ENCODE results near the gene ANXA8.
"Not testable (repeated sequence)": the region's sequence is repeated elsewhere in the genome, so short reads cannot be mapped to it uniquely, and the experiment has no call there.

ANXA8 gene

GRCh38 chr10:47483923-47484322 is at the start of gene ANXA8:
TSS of gene ANXA8 (minus strand) at chr10:47484115. CDS start at chr10:47483933, 182 bp downstream.
- DNase-seq = not testable (repeated sequence)

DNA sequence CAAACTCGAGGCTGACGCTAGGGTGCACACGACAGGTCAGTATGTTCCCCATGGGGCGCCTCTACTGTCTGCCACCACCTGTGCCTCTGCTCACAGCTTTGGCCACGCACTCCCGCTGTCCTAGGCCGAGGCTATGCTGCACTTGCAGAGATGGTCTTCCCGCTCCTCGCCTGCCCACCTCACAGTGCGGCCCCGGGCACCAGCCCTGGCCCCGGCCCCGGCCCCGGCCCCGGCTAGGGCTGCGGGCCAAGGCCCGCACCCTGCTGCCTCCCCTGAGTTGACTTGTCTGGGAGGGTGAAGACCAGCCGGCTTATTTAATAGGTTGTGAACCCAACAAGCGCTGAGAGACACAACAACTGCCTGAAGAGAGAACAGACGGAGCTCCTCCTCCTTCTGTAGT is 39.6 kb upstream of the ANXA8 start, which contains the start of gene AGAP9:
AGAP9 (minus strand) TSS at position 164 of the 400 bp plus-strand sequence; CDS start at position 52, 112 bp downstream.
- not testable (repeated sequence) for DNase-seq

DNA sequence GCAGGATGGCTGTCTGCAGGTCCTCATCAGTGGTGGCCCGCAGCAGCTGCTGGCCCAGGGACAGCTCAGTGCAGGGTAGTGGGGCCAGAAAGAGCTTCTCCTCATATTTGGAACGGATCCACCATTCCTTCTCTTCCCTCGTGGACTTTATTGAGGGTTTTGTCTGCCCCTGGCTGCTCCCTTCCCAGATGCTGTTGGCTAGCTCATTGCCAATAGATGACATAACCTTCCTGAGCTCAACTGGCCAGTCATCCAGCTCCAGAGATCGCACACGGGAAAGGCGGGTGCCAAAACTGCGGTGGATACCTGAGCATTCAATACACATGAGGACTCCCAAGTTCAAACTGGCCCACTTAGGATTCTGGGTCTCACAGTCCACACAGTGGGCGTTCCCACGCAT is 18.4 kb upstream of the ANXA8 start:
- DNase-seq = not testable (repeated sequence)

DNA sequence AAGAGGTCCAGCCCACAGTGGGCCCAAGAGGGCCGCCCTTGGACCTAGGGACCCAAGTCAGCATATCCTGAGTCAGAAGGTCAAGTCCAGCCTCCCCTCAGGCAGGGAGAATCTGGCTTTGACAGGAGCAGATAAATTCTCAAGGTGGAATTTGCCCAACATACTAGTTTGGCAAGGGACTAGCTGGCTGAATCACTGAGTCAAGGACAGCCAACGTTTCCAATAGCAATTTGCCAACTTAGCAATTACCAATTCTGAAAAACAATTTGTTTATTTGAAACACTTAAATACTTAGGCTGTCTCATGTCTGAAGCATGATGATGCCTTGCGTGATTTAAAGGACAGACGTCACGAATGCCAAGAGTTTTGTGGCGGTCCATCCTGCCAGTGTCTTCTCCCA is 10.3 kb upstream of the ANXA8 start:
- DNase-seq = not testable (repeated sequence)

- DNase-seq = not testable (repeated sequence)
These were observed 7.7 kb upstream of the ANXA8 start, which contains the start of gene FAM25G for GRCh38 chr10:47491600-47491999. TSS of gene FAM25G (minus strand) at chr10:47491700. CDS start at chr10:47491674, 26 bp downstream.

DNA sequence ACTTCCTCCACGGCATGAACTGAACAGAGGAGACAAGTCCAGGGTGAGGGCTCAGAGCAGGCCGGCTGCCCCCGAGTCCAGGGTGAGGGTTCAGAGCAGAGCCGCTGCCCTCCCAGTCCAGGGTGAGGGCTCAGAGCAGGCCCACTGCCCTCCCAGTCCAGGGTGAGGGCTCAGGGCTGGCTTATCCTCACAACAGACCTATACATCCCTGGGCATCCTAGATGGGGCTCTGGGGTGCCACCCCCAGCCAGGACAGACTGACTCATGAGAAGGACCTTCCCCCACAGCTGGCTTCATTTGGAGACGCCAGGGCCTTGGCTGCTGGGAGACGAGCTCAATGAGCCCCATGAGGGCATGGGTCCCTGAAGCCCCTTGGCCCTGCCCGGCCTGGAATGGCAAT is 5.7 kb upstream of the ANXA8 start:
- not testable (repeated sequence) for DNase-seq

- DNase-seq = not testable (repeated sequence)
These were observed 2.0 kb upstream of the ANXA8 start for GRCh38 chr10:47485943-47486342.

GRCh38 chr10:47484786-47485185 is 871 bp upstream of the ANXA8 start:
- not testable (repeated sequence) for DNase-seq

DNA sequence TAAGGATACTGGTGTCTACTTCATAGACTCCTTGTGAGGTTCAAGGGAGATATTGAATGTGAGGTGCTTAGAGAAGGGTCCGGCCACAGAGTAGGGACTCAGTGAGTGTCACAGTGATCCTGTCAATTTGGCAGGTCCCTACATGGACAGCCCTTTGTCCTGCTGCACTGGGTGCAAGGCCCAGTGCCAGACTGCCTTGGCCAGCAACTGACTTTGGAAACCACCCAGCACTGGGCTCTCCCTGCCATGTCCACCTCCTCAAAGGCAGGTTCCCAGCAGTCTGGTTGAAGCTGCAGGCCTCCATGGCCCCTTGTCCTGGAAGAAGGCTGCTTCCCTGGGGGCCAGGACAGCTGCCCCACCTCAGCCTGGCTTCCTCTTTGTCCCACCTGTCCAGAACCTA is 1.5 kb downstream of the ANXA8 start:
- not testable (repeated sequence) for DNase-seq

- DNase-seq = not testable (repeated sequence)
These were observed 2.1 kb downstream of the ANXA8 start for GRCh38 chr10:47481768-47482181.

GRCh38 chr10:47481182-47481766 is 2.6 kb downstream of the ANXA8 start:
- DNase-seq = not testable (repeated sequence)

DNA sequence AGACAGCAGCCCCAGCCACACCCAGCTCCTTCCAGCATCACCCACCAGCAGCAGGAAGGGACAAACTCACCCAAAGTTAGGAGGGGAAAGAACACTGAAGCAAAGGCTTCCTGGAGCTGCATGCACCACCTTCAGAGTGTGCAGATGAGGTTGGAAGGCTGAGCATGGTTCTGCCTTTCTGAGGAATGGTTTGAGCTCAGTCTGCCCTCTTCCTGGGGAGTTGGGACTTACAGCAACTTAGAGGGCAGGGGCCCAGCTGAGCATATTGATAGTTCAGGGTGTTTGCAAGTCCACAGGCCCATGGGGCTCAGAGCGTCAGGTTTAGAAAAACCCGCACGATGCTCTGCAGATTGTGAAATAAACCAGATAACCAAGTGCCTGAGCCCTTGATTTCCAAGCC is 3.8 kb downstream of the ANXA8 start:
- DNase-seq = not testable (repeated sequence)

DNA sequence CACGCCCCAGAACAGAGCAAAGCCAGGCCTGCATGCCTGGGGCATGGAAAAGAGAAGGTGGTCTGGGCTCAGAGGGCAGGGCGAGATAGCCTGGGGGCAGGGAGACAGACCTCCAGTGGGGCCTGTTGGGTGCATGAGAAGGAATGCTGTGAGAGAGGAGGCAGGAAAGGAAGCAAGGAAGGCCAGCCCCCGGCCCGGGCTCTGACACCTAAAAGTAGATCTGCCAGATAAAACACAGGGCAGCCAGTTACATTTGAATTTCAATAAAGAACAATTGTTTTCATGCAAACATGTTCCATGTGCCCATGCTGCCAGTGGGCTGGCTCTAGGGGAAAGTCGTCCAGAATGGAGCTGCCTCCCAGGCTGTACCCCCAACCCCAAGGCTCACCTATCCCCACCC is 5.8 kb downstream of the ANXA8 start:
- not testable (repeated sequence) for DNase-seq

DNA sequence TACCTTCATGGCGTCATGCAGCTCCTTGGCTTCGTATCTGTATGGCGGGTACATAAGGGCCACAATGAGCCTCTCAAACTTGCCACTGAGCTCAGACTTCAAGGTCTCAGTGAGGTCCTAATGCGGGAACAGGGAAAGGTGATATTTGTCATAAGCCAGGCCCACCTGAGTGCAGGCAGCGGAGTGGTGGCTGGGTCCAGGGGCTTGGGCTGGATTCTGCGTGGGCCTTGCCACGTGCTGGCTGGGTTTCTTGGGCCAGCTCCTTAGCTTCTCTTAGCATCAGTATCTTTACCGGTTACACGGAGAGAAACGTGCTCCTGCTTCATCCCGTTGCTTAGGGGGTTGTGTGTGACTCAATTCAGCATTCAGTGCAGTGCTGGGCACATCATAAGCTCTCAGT is 6.8 kb downstream of the ANXA8 start:
- not testable (repeated sequence) for DNase-seq

GRCh38 chr10:47475101-47475500 is 8.8 kb downstream of the ANXA8 start:
- not testable (repeated sequence) for DNase-seq

DNA sequence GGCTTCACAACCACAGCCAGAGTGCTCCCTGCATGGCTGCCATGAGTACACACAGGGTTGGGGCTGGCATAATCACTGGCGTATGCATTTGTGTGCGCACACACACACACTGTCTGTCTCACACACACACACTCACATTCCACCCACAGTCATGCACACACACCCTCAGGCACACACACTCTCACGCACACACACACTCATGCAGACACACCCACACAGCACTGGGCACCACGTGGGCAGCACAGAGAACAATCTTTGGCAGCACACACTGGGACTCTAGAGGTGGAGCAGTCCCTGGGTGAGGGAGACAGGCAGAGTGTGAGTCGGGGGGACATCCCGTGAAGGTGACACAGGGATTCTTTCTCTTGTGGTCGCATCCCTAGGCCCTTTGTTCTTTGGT is 10.4 kb downstream of the ANXA8 start:
- not testable (repeated sequence) for DNase-seq

- DNase-seq = not testable (repeated sequence)
These were observed 11.3 kb downstream of the ANXA8 start for GRCh38 chr10:47472647-47473046.

- not testable (repeated sequence) for DNase-seq
These were observed 11.8 kb downstream of the ANXA8 start for GRCh38 chr10:47472072-47472471.

GRCh38 chr10:47468731-47469528 is 15.0 kb downstream of the ANXA8 start:
- not testable (repeated sequence) for DNase-seq

DNA sequence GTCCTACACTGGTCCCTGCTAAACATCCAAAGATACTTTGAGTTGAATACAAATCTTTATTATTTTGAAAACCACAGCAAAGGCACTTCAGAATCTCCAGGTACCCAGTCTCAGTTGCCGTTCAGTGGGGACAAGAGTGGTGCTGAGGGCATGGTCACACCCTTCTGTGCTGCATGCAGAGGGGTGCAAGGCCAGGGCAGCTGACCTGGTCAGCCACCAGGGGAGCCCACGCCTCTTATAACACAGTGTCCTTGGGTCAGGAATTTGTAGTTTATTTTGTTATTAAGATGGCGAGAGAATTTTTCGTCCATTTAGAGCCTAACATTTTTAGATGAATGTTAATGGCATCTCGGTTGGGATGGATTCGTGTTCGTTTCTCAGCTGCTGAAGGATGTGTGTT is 16.0 kb downstream of the ANXA8 start:
- not testable (repeated sequence) for DNase-seq

DNA sequence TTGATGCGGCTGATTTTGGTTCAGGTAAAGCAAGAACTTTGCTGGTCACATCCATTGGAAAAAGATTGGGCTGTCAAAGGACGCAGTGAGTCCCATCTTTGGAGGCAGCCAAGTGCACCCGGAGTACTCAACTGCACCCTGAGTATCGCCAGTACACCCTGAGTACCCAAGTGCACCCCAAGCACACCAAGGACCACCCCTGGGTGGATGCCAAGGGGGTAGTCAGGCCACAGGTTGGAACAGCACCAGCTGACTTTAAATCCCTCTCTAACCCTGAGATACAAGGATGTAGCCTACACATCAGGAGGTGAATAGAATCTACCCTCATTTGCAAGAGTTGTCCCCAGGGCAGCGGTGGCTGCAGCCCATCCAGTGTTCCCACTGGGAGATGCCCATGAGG is 16.5 kb downstream of the ANXA8 start:
- DNase-seq = not testable (repeated sequence)

GRCh38 chr10:47465216-47465917 is 18.5 kb downstream of the ANXA8 start:
- not testable (repeated sequence) for DNase-seq

Measured in activated CD8-positive, alpha-beta memory T cell treated with anti-CD3 and anti-CD28 coated beads for 24 hours (primary cell).